ENCODE data around the gene ABCG8. TPM values are rescaled to one million over a fixed set of nuclear protein-coding genes. Genes with fewer than 3 reads are reported as not detected.

Gene ABCG8
- total and polyA plus RNA-seq, 8 donors, result 1.1 to 8.9 (median 6.7) TPM; not detected in 5

- Histone ChIP-seq H3K27ac (no peak overlapping the region), H3K4me1 (peaks cover 11 to 31% (median 27%) of the 10 kb centered on the region in 4 donors), H3K36me3 (no peaks in the 10 kb centered on the region), H3K9me3 (no peaks in the 10 kb centered on the region), H3K4me3 (no peak overlapping the region), H3K27me3 (peaks cover 0 to 16% (median 0%) of the 10 kb centered on the region in 3 donors)
- intact Hi-C loops (cut with DNase I; ENCODE audit: low total_unique reads), result no loop called here
- peak in 5 of 7 experiments; percentile 88 to 97 (median 92) for TF ChIP-seq CTCF (IDR thresholded peaks at IDR 0.05)
- no peak for TF ChIP-seq EP300 (IDR thresholded peaks at IDR 0.05)
- peak in 1 of 3 donors; percentile 46 for TF ChIP-seq POLR2AphosphoS5 (IDR thresholded peaks at IDR 0.05)
- WGBS, 5 donors, result 28 to 39% (median 30%) methylated on average over 16 of the region's 16 CpGs
- peak; percentile 79 to 84 for DNase-seq
Observed at GRCh38 chr2:43877782-43878464, 39.2 kb downstream of the ABCG8 start.

- WGBS, 5 donors, result 84 to 87% (median 86%) methylated on average over 5 of the region's 5 CpGs
- intact Hi-C loops (cut with DNase I; ENCODE audit: low total_unique reads), result no loop called here
- peaks cover 11 to 38% (median 30%) of the 10 kb centered on the region in 4 donors for H3K4me1 ChIP-seq
Observed at GRCh38 chr2:43879261-43879660, 40.5 kb downstream of the ABCG8 start.

GRCh38 chr2:43880471-43880870 lies 41.7 kb downstream of the ABCG8 start:
- no peak for TF ChIP-seq POLR2AphosphoS5 (IDR thresholded peaks at IDR 0.05)
- no peak for TF ChIP-seq EP300 (IDR thresholded peaks at IDR 0.05)
- no peak for TF ChIP-seq CTCF (IDR thresholded peaks at IDR 0.05)
- TF ChIP-seq POLR2A (IDR thresholded peaks at IDR 0.05), result no peak

More at GRCh38 chr2:43879261-43879660, 40.5 kb downstream of the ABCG8 start:
- H3K27ac ChIP-seq, result no peak overlapping the region
- no peaks in the 10 kb centered on the region for H3K9me3 ChIP-seq
- no peaks in the 10 kb centered on the region for H3K36me3 ChIP-seq
- no peak for DNase-seq
- peaks cover 0 to 16% (median 0%) of the 10 kb centered on the region in 3 donors for H3K27me3 ChIP-seq
- H3K4me3 ChIP-seq, result no peak overlapping the region
- TF ChIP-seq EP300 (IDR thresholded peaks at IDR 0.05) (no peak), POLR2AphosphoS5 (IDR thresholded peaks at IDR 0.05) (no peak), POLR2A (IDR thresholded peaks at IDR 0.05) (no peak), CTCF (IDR thresholded peaks at IDR 0.05) (no peak)

GRCh38 chr2:43880952-43881351 lies 42.2 kb downstream of the ABCG8 start:
- H3K4me1 ChIP-seq, result peaks cover 11 to 49% (median 36%) of the 10 kb centered on the region in 4 donors
- intact Hi-C loops (cut with DNase I; ENCODE audit: low total_unique reads), result no loop called here
- H3K27ac ChIP-seq, result peak overlapping the region in 1 of 5 donors; percentile 48
- H3K36me3 ChIP-seq, result no peaks in the 10 kb centered on the region
- no peak overlapping the region for H3K4me3 ChIP-seq
- H3K9me3 ChIP-seq, result no peaks in the 10 kb centered on the region
- 62 to 76% (median 72%) methylated on average over 5 of the region's 5 CpGs for WGBS, 5 donors
- no peak for DNase-seq
- TF ChIP-seq POLR2A (IDR thresholded peaks at IDR 0.05) (no peak), EP300 (IDR thresholded peaks at IDR 0.05) (no peak), POLR2AphosphoS5 (IDR thresholded peaks at IDR 0.05) (no peak), CTCF (IDR thresholded peaks at IDR 0.05) (no peak)
- H3K27me3 ChIP-seq, result peaks cover 0 to 11% (median 0%) of the 10 kb centered on the region in 3 donors

More at GRCh38 chr2:43880471-43880870, 41.7 kb downstream of the ABCG8 start:
- Histone ChIP-seq H3K27ac (no peak overlapping the region), H3K4me3 (no peak overlapping the region), H3K9me3 (no peaks in the 10 kb centered on the region), H3K4me1 (peaks cover 11 to 44% (median 36%) of the 10 kb centered on the region in 4 donors), H3K27me3 (peaks cover 0 to 16% (median 0%) of the 10 kb centered on the region in 3 donors), H3K36me3 (no peaks in the 10 kb centered on the region)
- no peak for DNase-seq
- intact Hi-C loops (cut with DNase I; ENCODE audit: low total_unique reads), result no loop called here
- WGBS, 5 donors, result 84 to 95% (median 92%) methylated on average over 9 of the region's 9 CpGs

All from stomach (tissue), 9 donors.